ENCODE measurements around the gene METTL16. TPM values are rescaled to one million over a fixed set of nuclear protein-coding genes. Genes with fewer than 3 reads are reported as not detected.

METTL16 gene
- total RNA-seq, 2 donors from 2014 or later: 12.9 to 24.1 TPM

DNA sequence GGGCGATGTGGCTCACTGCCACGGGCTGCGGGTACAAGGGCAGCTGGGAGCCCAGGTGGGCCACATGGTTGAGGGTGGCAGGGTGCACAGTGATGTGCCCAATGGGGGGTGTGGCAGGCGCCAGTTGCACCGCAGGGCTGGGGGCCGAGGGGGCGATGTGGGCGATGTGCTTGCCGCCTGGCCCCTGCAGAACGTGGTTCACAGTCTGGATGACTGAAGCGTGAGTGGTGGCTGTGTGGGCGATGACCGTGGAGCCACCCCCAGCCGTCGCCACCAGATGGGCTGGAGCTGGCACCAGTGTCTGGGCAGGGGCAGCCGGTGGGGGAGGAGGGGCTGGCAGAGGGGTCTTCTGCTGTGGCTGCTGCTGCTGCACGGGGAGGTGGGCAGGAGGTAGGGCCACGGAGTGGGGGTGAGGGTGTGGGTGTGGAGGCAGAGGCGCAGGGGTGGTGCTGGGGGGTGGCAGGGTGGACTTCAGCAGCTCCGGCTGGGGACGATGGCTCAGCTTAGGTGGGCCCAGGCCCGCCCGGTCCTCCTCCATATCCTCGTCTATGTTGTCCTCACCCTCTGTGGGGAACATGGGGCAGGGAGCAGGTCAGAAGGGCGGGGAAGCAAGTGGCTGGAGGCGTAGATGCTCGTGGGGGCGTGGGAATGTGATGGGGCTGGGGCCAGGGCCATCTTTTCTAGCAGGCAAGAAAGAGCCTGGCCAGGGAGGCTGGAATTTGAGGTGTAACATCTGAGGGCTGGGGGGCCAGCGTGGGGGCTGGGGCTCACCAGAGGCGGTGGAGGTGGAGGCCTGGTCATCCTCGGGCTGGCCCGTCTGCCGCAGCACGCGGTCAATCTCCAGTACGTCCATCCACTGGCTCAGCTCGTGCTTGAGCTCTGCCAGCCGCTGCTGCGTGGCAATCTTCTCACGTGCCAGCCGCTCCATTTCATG is 124.3 kb downstream of the METTL16 start:
- Histone ChIP-seq H3K27me3 (no peaks in the 10 kb centered on the region), H3K9me3 (no peaks in the 10 kb centered on the region), H3K27ac (no peak overlapping the region), H3K4me3 (no peak overlapping the region), H3K4me1 (peaks cover 31% of the 10 kb centered on the region), H3K36me3 (replicated peaks in 1 of 2; ENCODE audit: insufficient read depth in 1 of 2, low read depth in 2 of 2) (peaks cover 0 to 7% of the 10 kb centered on the region in 2 donors)
- intact Hi-C loops (cut with DNase I): no loop called here
- ATAC-seq (no peak), DNase-seq (no peak)
- TF ChIP-seq POLR2A (IDR thresholded peaks at IDR 0.05): no peak
- TF ChIP-seq, protein P1, sequence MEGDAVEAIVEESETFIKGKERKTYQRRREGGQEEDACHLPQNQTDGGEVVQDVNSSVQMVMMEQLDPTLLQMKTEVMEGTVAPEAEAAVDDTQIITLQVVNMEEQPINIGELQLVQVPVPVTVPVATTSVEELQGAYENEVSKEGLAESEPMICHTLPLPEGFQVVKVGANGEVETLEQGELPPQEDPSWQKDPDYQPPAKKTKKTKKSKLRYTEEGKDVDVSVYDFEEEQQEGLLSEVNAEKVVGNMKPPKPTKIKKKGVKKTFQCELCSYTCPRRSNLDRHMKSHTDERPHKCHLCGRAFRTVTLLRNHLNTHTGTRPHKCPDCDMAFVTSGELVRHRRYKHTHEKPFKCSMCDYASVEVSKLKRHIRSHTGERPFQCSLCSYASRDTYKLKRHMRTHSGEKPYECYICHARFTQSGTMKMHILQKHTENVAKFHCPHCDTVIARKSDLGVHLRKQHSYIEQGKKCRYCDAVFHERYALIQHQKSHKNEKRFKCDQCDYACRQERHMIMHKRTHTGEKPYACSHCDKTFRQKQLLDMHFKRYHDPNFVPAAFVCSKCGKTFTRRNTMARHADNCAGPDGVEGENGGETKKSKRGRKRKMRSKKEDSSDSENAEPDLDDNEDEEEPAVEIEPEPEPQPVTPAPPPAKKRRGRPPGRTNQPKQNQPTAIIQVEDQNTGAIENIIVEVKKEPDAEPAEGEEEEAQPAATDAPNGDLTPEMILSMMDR (IDR thresholded peaks at IDR 0.05): no peak
- 91 to 94% methylated on average over 38 to 39 of the region's 41 CpGs for WGBS, 2 donors

DNA sequence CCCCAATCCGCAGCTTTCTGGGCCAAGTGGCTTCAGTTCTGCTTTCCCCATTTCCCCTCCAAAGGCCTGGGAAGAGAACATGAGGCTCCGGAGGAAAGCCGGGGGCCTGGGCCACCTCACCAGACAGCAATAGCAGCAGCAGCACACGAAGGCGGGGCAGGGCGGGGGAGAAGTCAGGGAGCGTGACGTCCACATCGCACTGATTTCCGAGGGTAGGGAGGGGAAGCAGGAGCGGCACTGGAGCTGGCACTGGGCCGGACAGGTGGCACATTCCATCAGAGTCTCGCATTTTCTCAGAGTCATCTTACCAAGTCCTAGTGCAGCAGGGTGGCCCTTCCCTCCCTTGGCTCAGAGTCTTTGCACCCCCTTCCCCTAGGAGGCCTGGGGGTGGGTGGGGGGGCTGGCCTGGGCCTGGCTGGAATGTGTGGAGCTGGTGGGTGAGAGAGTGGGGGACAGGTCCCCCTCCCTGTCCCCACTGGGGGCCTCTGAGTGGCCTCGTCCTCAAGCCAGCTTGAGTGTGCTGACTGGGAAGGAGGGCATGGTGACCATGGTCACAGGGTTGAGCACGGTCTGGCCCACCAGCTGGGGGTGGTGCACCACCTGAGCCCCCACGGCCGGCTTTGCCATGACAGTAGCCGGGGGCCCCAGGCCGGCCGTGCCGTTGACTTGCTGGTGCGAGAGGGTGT is 125.1 kb downstream of the METTL16 start:
- Histone ChIP-seq H3K9me3 (no peaks in the 10 kb centered on the region), H3K36me3 (replicated peaks in 1 of 2; ENCODE audit: insufficient read depth in 1 of 2, low read depth in 2 of 2) (peaks cover 0 to 7% of the 10 kb centered on the region in 2 donors), H3K4me3 (no peak overlapping the region), H3K27ac (no peak overlapping the region), H3K4me1 (peaks cover 24% of the 10 kb centered on the region), H3K27me3 (no peaks in the 10 kb centered on the region)
- intact Hi-C loops (cut with DNase I): no loop called here
- DNase-seq: peak in 1 of 4 donors; percentile 52
- TF ChIP-seq POLR2A (IDR thresholded peaks at IDR 0.05): no peak
- TF ChIP-seq, protein P1 (IDR thresholded peaks at IDR 0.05): no peak
- WGBS, 2 donors: 84 to 85% methylated on average over 15 to 20 of the region's 22 CpGs
- no peak for ATAC-seq

DNA sequence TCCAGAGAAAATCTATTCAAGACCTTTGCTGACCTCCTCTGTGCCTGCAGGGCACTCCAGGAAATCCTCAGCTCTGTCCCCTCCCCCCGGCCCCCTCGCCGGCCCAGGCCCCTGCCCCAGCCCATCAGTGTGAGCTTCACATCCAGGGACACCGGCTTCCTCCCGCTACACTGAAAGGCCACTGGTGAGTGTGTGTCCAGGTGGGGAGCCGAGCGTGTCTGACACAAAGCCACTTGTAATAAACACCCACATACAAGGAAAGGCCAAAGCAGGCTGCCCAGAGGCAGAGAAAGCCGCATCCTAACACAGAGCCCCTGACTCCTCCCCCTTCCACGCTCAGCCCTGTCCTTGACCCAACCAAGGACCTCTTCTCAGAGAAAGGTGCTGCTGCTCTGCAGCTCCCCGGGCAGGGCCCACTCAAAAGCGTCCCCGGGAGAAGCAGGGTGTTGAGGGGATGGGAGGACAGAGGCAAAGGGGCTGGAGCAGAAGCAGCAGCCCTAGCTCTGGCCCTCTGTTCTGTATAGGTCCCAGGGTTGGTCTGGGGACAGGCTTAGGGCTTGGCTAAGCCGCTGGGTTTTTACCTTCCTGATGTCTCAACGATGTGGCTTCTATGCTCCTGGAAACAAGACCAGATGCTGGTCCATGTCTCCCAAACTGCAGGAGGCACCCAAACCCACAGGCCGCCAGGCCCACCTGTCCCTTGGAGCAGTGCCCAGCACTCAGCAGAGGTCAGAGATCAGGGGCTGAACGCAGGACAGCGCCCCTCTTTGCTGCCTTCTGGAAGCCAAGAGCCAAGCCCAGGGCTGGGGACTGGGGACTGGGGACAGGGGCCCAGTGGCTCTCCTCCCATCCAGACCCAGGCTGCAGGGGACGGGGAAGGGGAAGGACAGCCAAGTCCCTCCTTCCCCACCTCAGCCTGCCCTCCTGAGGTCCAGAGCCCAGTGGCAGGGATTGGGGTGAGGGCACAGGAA is 126.2 kb downstream of the METTL16 start:
- DNase-seq (no peak), ATAC-seq (no peak)
- TF ChIP-seq, protein P1 (IDR thresholded peaks at IDR 0.05): no peak
- no peak for TF ChIP-seq POLR2A (IDR thresholded peaks at IDR 0.05)
- Histone ChIP-seq H3K36me3 (replicated peaks in 1 of 2; ENCODE audit: insufficient read depth in 1 of 2, low read depth in 2 of 2) (peaks cover 0 to 7% of the 10 kb centered on the region in 2 donors), H3K27ac (no peak overlapping the region), H3K4me1 (peaks cover 22% of the 10 kb centered on the region), H3K9me3 (no peaks in the 10 kb centered on the region), H3K27me3 (no peaks in the 10 kb centered on the region), H3K4me3 (no peak overlapping the region)
- intact Hi-C loops (cut with DNase I): no loop called here
- WGBS, 2 donors: 68 to 77% methylated on average over 9 to 18 of the region's 18 CpGs

DNA sequence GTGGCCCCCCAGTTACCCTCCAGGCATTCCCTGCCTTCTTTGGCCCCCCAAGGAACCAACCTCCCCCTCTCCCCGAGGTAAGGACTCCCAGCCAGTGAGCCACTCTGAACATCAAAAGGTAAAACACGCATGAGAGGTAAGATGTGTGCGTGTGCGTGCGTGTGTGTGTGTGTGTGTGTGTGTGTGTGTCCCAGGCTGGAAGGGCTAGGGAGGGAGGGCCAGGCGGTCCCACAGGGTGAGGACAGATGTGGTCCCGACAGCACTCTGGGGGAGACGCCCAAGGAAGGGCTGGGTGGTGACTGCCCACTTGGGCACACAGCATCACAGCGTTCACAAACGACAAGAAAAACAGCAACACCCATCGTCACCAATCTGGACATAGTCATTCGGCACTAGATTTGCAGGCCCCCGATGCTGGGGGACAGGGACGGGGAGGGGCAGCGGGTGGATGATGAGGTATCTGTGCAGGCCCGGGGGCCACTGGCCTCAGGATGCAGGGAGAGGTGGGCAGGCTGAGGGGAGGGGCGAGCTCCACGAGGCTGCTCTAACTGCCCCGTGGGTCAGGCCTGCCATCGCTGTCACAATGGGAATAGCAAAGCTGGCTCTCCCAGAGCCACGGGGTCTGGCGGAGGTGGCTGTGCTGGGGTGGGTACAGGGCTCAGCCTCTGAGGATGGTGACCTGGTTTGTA is 127.1 kb downstream of the METTL16 start:
- H3K9me3 ChIP-seq: no peaks in the 10 kb centered on the region
- H3K27ac ChIP-seq: no peak overlapping the region
- TF ChIP-seq, protein P1 (IDR thresholded peaks at IDR 0.05): no peak
- TF ChIP-seq POLR2A (IDR thresholded peaks at IDR 0.05): no peak
- no peak for ATAC-seq
- peaks cover 19% of the 10 kb centered on the region for H3K4me1 ChIP-seq
- peaks cover 0 to 7% of the 10 kb centered on the region in 2 donors for H3K36me3 ChIP-seq (replicated peaks in 1 of 2; ENCODE audit: insufficient read depth in 1 of 2, low read depth in 2 of 2)
- DNase-seq: no peak
- WGBS, 2 donors: 71 to 88% methylated on average over 11 to 22 of the region's 22 CpGs
- intact Hi-C loops (cut with DNase I): loop anchor here (5.0 kb wide), 1 partner anchor 33 kb away; no protein-coding TSS in a partner anchor
- H3K27me3 ChIP-seq: no peaks in the 10 kb centered on the region
- H3K4me3 ChIP-seq: no peak overlapping the region
